Naive thymus-derived CD8-positive, alpha-beta T cell (primary cell): ENCODE measurements around the gene ACOXL. TPM values are rescaled to one million over a fixed set of nuclear protein-coding genes. Genes with fewer than 3 reads are reported as not detected.
A peak's percentile ranks its signal among the peaks of the same experiment; 100 is the strongest.

Experiments
- ATAC-seq, 2 donors: fragments of 150-1000 bp; cut with Tn5 transposase in 1 of 2; sonication (Bioruptor Pico), chemical (Tn5 transposase) in 1 of 2; 1 replicate in 1 of 2; 2 replicates in 1 of 2; pipeline ENCODE4 v1.10.0; 2021; ENCODE audit warnings: mild to moderate bottlenecking in 2 of 2, moderate library complexity in 2 of 2
- POLR2A ChIA-PET: fragments of 350-600 bp; sonication (Branson Sonifier 250); formaldehyde crosslinking; loops from one replicate; lab custom pipeline; 2021; ENCODE audit warnings: antibody characterized with exemption; lab: Charles Lee
- DNase-seq, 10 donors: peaks; one replicate each; pipeline versions ENCODE4 v3.0.0 to v3.0.0-alpha.2; 2020 to 2022
- H3K27ac Mint-ChIP-seq, 10 donors: one replicate each; pipeline ENCODE4 v1.8.0; 2020 to 2022; ENCODE audit warnings: mild to moderate bottlenecking in 10 of 10, mixed read lengths in 10 of 10, moderate library complexity in 4 of 10, inconsistent platforms in 1 of 10
- H3K27me3 Mint-ChIP-seq, 5 donors: one replicate each; pipeline ENCODE4 v1.8.0; 2021 to 2022; ENCODE audit warnings: mixed read lengths in 5 of 5
- H3K36me3 Mint-ChIP-seq, 3 donors: one replicate each; pipeline ENCODE4 v1.8.0; 2020 to 2022; ENCODE audit warnings: mixed read lengths in 3 of 3, mild to moderate bottlenecking in 2 of 3, inconsistent platforms in 1 of 3
- H3K4me1 Mint-ChIP-seq, 4 donors: one replicate each; pipeline ENCODE4 v1.8.0; 2021 to 2022; ENCODE audit warnings: mixed read lengths in 4 of 4
- H3K4me3 Mint-ChIP-seq, 10 donors: one replicate each; pipeline ENCODE4 v1.8.0; 2020 to 2022; ENCODE audit warnings: mild to moderate bottlenecking in 10 of 10, mixed read lengths in 10 of 10, moderate library complexity in 6 of 10, inconsistent platforms in 1 of 10
- H3K9me3 Mint-ChIP-seq, 9 donors: one replicate each; pipeline ENCODE4 v1.8.0; 2020 to 2022; ENCODE audit warnings: mixed read lengths in 9 of 9, mild to moderate bottlenecking in 3 of 9, inconsistent platforms in 1 of 9, moderate library complexity in 1 of 9
- polyA plus RNA-seq, 3 donors: library from polyadenylated mRNA; unstranded; fragments of 300-500 nt; fragmentation: Illumina TruSeq; gene quantifications; one replicate each; pipeline ENCODE4 v1.2.3, GENCODE V29; 2021
- total RNA-seq, 8 experiments: library from RNA in 2 of 8; stranded (reverse) in 2 of 8; gene quantifications; one replicate each; pipeline ENCODE4 v1.2.3 and lab custom pipeline; 2021 to 2026

The ACOXL gene
- total and polyA plus RNA-seq, 5 experiments from 2014 or later = not detected

DNA sequence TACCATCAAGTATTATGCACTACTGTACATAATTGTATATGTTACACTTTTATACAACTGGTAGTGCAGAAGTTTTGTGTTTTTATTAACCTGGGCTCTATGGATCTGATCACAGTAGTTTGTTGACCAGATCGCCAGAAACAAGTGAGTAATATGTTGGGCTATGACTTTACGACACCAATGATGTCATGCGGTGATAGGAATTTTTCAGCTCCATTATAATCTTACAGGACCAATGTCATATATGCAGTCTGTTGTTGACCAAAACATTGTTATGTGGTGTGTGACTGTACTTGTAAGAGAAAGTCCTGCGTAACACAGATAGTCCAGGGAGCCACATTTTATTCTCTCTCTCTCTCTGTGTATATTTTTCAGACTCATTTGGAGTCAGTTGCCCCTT is 4.5 kb upstream of the ACOXL start:
- ATAC-seq = no peak
- POLR2A ChIA-PET = no interaction called here

DNA sequence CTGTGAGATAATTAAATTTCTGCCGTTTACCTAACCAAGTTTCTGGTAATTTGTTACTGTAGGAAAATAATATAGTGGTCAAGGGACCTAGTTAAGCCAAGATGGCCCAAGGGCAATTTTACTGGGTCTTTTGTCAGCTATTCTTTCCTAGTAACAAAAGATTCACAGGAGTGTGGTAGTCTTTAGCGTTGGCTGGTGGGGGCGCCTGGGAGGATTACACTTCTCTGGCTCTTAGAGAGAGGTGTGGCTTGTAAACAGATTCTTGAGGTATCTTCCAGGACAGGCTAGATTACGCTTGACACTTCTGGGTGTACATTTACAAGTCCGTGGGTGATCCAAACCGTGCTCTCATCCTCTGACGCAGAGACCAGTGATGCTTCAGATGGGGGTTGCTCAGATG is 3.3 kb upstream of the ACOXL start:
- POLR2A ChIA-PET = no interaction called here
- Mint-ChIP-seq H3K27me3 (peaks cover 21 to 34% (median 29%) of the 10 kb centered on the region in 5 donors), H3K27ac (no peak overlapping the region), H3K9me3 (no peaks in the 10 kb centered on the region), H3K36me3 (no peaks in the 10 kb centered on the region), H3K4me3 (no peak overlapping the region), H3K4me1 (peaks cover 7 to 19% (median 14%) of the 10 kb centered on the region in 4 donors)
- ATAC-seq = no peak
- DNase-seq = no peak

More for the DNA sequence above, 4.5 kb upstream of the ACOXL start:
- Mint-ChIP-seq H3K36me3 (no peaks in the 10 kb centered on the region), H3K4me1 (peaks cover 4 to 10% (median 7%) of the 10 kb centered on the region in 4 donors), H3K4me3 (no peak overlapping the region), H3K27ac (no peak overlapping the region), H3K27me3 (peaks cover 17 to 24% (median 22%) of the 10 kb centered on the region in 5 donors), H3K9me3 (no peaks in the 10 kb centered on the region)
- no peak for DNase-seq

DNA sequence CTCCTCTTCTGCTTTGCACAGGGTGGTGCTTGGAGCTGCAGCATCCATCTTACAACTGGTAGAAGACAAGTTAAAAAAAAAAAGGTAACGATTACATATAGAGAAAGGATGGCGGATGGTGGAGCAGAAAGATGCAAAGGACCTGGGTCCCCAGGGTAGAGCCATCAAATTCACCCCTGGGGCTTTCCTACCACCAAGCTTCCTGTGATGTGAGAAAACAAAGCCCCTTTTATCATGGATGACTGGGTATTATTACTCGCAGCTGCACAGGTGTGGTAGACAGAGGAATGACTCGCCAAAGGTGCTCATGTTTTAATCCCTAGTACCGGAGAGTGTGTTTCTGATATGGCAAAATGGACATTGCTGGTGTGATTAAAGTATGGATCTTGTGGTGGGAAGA is 1.3 kb upstream of the ACOXL start:
- peak overlapping the region in 2 of 10 donors; percentile 15 to 25 for H3K27ac Mint-ChIP-seq
- H3K36me3 Mint-ChIP-seq = no peaks in the 10 kb centered on the region
- H3K27me3 Mint-ChIP-seq = peaks cover 32 to 54% (median 46%) of the 10 kb centered on the region in 5 donors
- POLR2A ChIA-PET = no interaction called here
- ATAC-seq = peak in 1 of 2 donors; percentile 24
- no peak for DNase-seq
- H3K4me1 Mint-ChIP-seq = peaks cover 7 to 19% (median 14%) of the 10 kb centered on the region in 4 donors
- no peaks in the 10 kb centered on the region for H3K9me3 Mint-ChIP-seq
- peak overlapping the region in 8 of 10 donors; percentile 3 to 81 (median 52) for H3K4me3 Mint-ChIP-seq

DNA sequence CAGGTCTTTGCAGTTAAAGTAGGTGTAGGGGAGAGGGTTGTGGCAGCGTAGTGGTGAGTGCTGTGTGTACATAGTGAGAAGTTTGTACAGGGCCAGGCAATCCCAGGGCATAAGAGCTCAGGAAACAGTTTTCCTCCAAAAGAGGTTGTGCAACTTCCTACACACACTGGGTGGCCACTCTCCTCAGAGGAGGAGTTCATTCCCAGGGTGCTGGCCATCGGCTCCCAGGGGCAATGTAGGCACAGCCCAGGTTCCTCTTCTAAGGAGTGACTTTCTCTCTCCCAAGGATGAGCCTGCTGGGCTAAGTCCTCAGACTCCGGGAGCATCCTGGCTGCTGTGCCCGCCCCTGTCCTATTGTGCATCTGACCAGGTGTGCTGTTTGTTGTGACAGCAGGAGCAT is 3.0 kb downstream of the ACOXL start:
- Mint-ChIP-seq H3K36me3 (peaks cover 0 to 15% (median 7%) of the 10 kb centered on the region in 3 donors), H3K4me3 (no peak overlapping the region), H3K27ac (peak overlapping the region in 1 of 10 donors; percentile 21), H3K4me1 (peaks cover 7 to 19% (median 14%) of the 10 kb centered on the region in 4 donors), H3K27me3 (peaks cover 57 to 93% (median 73%) of the 10 kb centered on the region in 5 donors), H3K9me3 (peaks cover 0 to 18% (median 4%) of the 10 kb centered on the region in 9 donors)
- POLR2A ChIA-PET = no interaction called here
- ATAC-seq (no peak), DNase-seq (no peak)

DNA sequence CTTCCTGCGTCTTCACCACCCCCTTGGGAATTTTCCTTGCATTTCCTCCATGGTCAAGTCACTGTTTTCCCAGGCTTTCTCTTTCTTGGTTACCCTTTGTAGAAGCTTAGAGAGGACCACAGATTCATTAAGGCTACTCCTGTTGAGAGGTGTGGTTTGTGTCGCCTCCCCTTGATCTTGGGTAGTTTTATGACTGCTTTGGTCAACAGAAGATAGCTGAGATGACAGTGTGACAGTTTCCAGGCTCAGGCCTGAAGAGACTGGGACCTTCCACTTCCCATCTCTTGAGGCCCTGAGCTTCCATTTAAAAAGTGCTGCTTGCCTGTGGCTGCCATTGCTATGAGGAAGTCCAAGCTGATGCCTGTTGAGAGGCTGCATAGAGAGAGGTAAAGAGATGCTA is 5.4 kb downstream of the ACOXL start:
- no peak for DNase-seq
- ATAC-seq = no peak
- POLR2A ChIA-PET = no interaction called here
- Mint-ChIP-seq H3K4me3 (no peak overlapping the region), H3K36me3 (peaks cover 0 to 15% (median 7%) of the 10 kb centered on the region in 3 donors), H3K9me3 (peaks cover 0 to 18% (median 4%) of the 10 kb centered on the region in 9 donors), H3K4me1 (peaks cover 4 to 10% (median 8%) of the 10 kb centered on the region in 4 donors), H3K27ac (no peak overlapping the region), H3K27me3 (peaks cover 54 to 96% (median 78%) of the 10 kb centered on the region in 5 donors)

DNA sequence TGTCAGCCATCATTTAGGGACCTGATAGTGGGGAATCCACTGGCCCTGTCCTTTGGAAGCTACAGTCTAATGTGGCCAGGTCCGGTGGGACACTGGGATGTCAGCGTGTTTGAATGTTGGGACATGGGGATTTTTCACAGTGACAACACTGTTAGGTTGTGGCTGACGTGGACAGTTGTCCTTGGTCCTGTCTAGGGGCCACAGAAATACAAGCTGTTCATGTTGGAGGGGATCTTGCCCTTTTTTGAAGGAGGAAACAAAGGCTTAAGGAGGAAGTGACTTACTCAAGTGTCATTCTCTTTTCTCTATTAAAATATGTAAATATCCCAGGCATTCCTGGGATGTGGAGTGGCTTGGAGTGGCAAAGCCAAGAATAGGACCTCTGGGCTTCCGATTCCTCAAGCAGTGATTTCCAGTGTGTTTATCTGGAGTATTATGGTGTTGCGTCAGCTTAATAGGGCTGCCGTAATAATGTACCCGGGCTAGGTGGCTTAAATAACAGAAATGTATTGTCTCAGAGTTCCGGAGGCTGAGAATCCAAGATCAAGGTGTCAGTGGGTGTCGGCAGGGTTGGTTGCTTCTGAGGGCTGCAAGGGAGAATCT is 8.5 kb downstream of the ACOXL start:
- H3K4me1 Mint-ChIP-seq = no peaks in the 10 kb centered on the region
- peaks cover 0 to 15% (median 7%) of the 10 kb centered on the region in 3 donors for H3K36me3 Mint-ChIP-seq
- H3K27ac Mint-ChIP-seq = no peak overlapping the region
- POLR2A ChIA-PET = no interaction called here
- no peak overlapping the region for H3K4me3 Mint-ChIP-seq
- ATAC-seq = no peak
- no peak for DNase-seq
- peaks cover 0 to 18% (median 4%) of the 10 kb centered on the region in 9 donors for H3K9me3 Mint-ChIP-seq
- H3K27me3 Mint-ChIP-seq = peaks cover 40 to 72% (median 63%) of the 10 kb centered on the region in 5 donors

DNA sequence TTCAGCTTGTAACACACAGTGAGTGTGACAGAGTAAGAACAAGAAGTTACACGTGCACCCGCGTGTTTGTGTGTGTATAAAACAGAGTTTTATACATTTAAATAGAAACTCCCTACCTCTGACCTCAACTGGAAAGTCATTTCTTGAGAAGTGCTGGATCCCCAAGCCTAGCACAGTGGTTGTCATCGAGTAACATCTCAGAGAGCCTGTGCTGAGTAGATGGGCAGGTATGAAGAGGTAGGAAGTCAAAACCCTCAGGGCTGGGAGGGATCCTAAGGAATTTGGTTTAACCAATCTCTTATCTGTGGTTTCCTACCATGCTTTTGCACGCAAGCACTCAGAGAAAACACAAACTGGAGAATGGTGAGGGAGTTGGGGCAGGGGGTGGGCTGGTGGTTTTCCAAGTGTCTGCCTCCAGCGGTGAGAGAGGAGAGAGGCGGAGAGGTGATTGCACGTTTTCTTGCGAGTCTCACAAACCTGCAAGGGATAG is 9.2 kb downstream of the ACOXL start:
- Mint-ChIP-seq H3K36me3 (peaks cover 0 to 15% (median 7%) of the 10 kb centered on the region in 3 donors), H3K27ac (no peak overlapping the region), H3K27me3 (peaks cover 35 to 72% (median 62%) of the 10 kb centered on the region in 5 donors), H3K4me3 (no peak overlapping the region), H3K4me1 (no peaks in the 10 kb centered on the region), H3K9me3 (peaks cover 0 to 18% (median 4%) of the 10 kb centered on the region in 9 donors)
- POLR2A ChIA-PET = no interaction called here
- DNase-seq (no peak), ATAC-seq (no peak)

DNA sequence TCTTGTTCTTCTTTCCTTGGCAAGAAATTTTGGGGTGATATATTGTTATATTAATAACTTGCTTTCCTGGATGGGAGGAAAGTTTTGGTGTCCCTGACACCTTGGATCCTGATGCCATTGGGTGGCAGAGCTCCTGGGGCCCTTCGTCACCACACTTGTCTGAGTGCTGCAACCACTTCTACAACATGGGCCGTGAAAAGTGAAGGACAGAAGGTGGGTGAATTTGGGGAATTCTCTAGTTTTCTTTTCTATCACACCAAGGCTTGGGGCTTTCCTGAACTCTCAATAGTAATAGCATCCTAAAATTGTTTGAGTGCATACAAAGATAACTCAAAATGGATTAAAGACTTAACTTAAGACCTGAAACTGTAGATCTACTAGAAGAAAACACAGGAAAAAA is 10.0 kb downstream of the ACOXL start:
- Mint-ChIP-seq H3K36me3 (peaks cover 0 to 9% (median 7%) of the 10 kb centered on the region in 3 donors), H3K4me3 (no peak overlapping the region), H3K27ac (no peak overlapping the region), H3K9me3 (peaks cover 0 to 11% (median 4%) of the 10 kb centered on the region in 9 donors), H3K4me1 (peaks cover 0 to 2% (median 0%) of the 10 kb centered on the region in 4 donors), H3K27me3 (peaks cover 29 to 64% (median 55%) of the 10 kb centered on the region in 5 donors)
- ATAC-seq (no peak), DNase-seq (no peak)
- POLR2A ChIA-PET = no interaction called here

DNA sequence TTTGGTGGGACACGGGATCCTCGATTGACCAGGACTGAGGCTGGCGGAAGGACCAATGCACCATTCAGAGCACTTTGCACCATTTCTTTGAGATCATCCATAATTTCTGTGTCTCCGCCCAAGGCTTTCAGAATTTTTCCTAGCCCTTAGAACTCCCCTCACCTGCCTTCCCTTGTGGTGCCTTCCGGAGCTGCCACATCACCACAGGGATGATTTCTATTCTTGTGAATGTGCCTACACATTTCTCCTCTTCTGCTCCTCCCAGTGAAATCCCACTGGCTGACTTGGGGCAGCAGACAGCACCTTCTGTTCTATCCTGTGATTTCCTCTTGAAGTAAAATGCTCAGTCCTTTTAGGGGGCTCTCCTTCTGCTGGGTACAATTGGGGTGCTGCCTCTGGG is 11.2 kb downstream of the ACOXL start:
- Mint-ChIP-seq H3K27ac (no peak overlapping the region), H3K4me3 (no peak overlapping the region), H3K36me3 (peaks cover 0 to 7% (median 5%) of the 10 kb centered on the region in 3 donors), H3K9me3 (peaks cover 0 to 7% (median 4%) of the 10 kb centered on the region in 9 donors), H3K27me3 (peaks cover 27 to 52% (median 50%) of the 10 kb centered on the region in 5 donors), H3K4me1 (peaks cover 9 to 14% (median 12%) of the 10 kb centered on the region in 4 donors)
- ATAC-seq = no peak
- DNase-seq = no peak
- POLR2A ChIA-PET = no interaction called here

DNA sequence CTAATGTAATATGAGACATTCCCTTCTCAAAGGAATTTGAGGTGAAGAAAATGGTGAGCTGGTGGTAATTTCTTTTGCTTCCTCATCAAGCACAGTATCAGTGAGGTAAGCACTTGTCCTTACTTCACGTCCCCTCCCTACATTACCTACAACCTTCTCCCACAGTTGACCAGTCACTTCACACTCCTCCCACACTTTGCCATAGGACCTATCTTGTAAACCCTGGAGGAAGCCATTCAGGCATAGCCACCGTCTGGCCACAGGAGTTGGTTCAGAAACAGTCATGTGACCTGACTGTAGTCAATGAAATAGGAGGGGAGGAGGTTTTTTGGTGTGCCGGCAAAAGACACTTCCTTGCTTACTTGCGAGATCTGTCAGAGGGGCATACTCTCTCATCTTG is 12.1 kb downstream of the ACOXL start:
- H3K4me3 Mint-ChIP-seq = no peak overlapping the region
- ATAC-seq (no peak), DNase-seq (no peak)
- H3K36me3 Mint-ChIP-seq = no peaks in the 10 kb centered on the region
- H3K27ac Mint-ChIP-seq = no peak overlapping the region
- POLR2A ChIA-PET = no interaction called here
- peaks cover 23 to 47% (median 43%) of the 10 kb centered on the region in 5 donors for H3K27me3 Mint-ChIP-seq
- peaks cover 0 to 2% (median 0%) of the 10 kb centered on the region in 9 donors for H3K9me3 Mint-ChIP-seq
- H3K4me1 Mint-ChIP-seq = peaks cover 11 to 18% (median 14%) of the 10 kb centered on the region in 4 donors

DNA sequence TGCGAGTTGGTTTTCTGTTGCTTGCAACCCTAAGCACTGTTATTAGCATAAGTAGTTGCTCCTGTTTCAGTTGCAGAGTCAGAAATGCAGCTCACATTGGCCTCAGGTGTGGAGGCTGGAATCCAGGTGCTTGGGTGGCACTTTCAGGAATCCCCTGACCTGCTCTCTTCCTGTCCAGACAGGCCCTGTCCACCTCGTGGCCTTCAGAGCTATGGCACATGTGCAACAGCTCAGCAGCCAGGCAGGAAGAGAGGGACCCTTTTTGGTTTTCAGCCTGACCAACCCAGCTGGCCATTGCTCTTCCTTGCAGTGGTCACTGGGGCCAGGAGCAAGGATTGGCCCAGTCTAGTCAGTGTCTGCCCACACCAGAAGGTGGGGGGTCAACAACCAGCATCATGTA is 12.7 kb downstream of the ACOXL start:
- Mint-ChIP-seq H3K4me3 (no peak overlapping the region), H3K27ac (no peak overlapping the region), H3K36me3 (no peaks in the 10 kb centered on the region), H3K4me1 (peaks cover 11 to 18% (median 14%) of the 10 kb centered on the region in 4 donors), H3K9me3 (no peaks in the 10 kb centered on the region), H3K27me3 (peaks cover 22 to 46% (median 38%) of the 10 kb centered on the region in 5 donors)
- POLR2A ChIA-PET = interaction anchor here (0.5 kb wide), 1 partner anchor 99 kb away, joined by 3 read pairs; no protein-coding TSS in a partner anchor
- DNase-seq = no peak
- ATAC-seq = no peak

DNA sequence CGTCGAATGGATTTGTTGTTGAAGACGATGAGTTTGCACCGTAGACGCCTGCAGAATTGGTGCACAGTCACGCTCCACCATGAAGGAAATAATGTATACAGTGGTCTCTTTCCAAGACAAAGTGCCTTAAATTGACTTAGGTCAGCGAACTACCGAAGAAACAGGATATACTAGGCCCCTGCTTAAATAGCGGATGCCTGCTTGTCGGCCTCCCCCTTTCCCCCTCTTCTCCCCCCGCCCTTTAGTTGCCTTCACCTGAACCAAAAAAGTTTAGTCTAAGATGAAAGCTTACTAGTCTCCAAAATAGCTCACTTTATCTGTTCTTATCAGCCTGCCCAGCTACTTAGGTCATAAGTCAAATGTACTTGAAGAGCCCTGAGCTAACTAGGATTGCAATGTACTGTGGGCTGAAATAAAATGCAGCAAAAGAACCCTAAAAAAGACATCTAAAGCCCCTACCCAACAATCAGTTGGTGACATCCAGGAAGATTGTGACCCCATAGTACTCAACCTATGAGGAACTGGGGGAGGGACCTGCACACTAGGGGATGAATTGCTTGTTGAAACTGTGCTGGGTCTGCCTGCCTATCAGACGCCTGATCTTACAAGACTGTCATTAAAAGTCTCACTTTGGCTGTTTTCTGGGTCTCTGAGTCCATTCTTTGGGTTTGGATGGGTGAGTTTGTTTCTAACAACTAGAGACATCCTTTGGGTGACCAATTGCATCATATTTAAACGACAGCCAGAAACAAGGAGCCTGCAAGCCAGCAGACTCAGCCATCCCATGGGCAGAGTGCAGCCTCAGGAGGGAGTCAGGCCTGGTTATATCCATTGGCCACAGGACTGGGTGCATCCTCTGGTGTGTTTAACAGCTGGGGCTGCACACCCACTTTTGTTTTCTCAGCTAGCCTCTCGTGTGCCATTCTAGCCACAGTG is 14.5 kb downstream of the ACOXL start:
- no peak overlapping the region for H3K4me3 Mint-ChIP-seq
- no peak for ATAC-seq
- no peak overlapping the region for H3K27ac Mint-ChIP-seq
- DNase-seq = no peak
- POLR2A ChIA-PET = interaction anchor here (0.6 kb wide), 1 partner anchor 9 kb away, joined by 4 read pairs; no protein-coding TSS in a partner anchor
- H3K36me3 Mint-ChIP-seq = no peaks in the 10 kb centered on the region
- peaks cover 11 to 18% (median 14%) of the 10 kb centered on the region in 4 donors for H3K4me1 Mint-ChIP-seq
- H3K9me3 Mint-ChIP-seq = no peaks in the 10 kb centered on the region
- H3K27me3 Mint-ChIP-seq = peaks cover 18 to 36% (median 28%) of the 10 kb centered on the region in 5 donors
